ENCODE results near the gene PDE9A. TPM values are rescaled to one million over a fixed set of nuclear protein-coding genes. Genes with fewer than 3 reads are reported as not detected.

Gene PDE9A
- total RNA-seq, 1 donor from 2014 or later = 13.1 TPM

DNA sequence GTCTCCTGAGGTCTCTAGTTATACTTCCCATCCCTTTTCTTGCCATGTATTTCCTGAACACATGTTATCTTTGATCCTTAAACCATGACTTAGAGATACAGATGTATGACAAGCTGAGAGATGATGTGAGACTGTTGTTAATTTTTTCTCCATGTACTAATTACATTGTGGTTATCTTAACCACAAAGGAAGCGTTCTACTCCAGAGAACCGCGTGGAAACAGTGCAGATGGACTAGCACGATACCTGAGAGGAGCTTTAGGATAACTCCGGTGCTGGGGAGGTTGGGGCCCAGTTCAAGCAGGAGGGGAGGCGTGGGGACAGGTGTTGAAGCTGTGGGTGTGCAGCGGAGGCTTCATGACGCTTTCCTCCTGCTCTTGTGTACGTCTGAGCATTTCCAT lies 17.5 kb downstream of the PDE9A start:
- Mint-ChIP-seq H3K27ac (no peak overlapping the region), H3K9me3 (no peaks in the 10 kb centered on the region)
- intact Hi-C loops (cut with micrococcal nuclease) = no loop called here

GRCh38 chr21:42671778-42672593 lies 18.6 kb downstream of the PDE9A start:
- no peaks in the 10 kb centered on the region for H3K36me3 Mint-ChIP-seq (ENCODE audit: low read depth)
- H3K27me3 Mint-ChIP-seq = no peaks in the 10 kb centered on the region
- H3K4me3 Mint-ChIP-seq = no peak overlapping the region
- DNase-seq = no peak
- intact Hi-C loops (cut with micrococcal nuclease) = no loop called here
- H3K4me1 Mint-ChIP-seq = no peaks in the 10 kb centered on the region
- H3K9me3 Mint-ChIP-seq = no peaks in the 10 kb centered on the region
- H3K27ac Mint-ChIP-seq = no peak overlapping the region

More for the DNA sequence above, 17.5 kb downstream of the PDE9A start:
- Mint-ChIP-seq H3K27me3 (no peaks in the 10 kb centered on the region), H3K4me3 (no peak overlapping the region), H3K36me3 (ENCODE audit: low read depth) (no peaks in the 10 kb centered on the region), H3K4me1 (no peaks in the 10 kb centered on the region)
- no peak for DNase-seq

GRCh38 chr21:42672699-42673458 lies 19.5 kb downstream of the PDE9A start:
- intact Hi-C loops (cut with micrococcal nuclease) = no loop called here
- Mint-ChIP-seq H3K4me1 (peaks cover 1% of the 10 kb centered on the region), H3K9me3 (no peaks in the 10 kb centered on the region), H3K4me3 (no peak overlapping the region), H3K36me3 (ENCODE audit: low read depth) (no peaks in the 10 kb centered on the region), H3K27ac (no peak overlapping the region), H3K27me3 (no peaks in the 10 kb centered on the region)
- no peak for DNase-seq

DNA sequence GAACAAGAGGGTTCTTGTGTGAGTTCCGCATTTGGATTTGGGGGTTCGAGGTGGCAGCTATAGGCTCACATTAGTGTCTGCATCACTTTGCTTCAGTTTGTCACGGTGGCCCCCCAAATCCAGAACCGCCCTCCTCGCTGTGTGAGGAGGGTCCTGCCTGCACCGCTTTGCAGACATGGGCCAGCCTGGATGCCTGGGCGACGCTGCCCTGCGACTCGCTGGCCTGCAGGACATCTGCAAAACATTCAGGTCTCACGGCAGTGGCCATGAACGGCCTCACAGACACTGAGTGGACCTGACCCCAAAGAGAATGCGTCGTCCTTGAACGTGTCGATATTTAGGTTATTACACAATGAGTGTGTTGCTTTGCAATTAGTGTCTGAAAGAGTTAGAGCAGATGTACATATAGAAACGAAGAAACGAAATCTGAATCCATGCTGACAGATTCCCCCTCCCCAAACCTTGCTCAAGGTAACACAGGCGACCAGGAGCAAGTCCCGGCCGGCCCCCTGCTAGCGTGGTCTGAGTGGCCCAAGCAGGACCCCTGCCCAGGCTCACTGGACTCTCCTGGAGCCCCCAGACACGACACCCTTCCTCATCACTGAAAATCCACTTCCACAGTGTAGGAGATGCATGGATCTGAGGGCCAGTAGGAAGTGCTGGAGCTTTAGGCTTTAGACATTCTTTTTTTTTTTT lies 20.4 kb downstream of the PDE9A start:
- Mint-ChIP-seq H3K4me3 (no peak overlapping the region), H3K27me3 (no peaks in the 10 kb centered on the region), H3K4me1 (peaks cover 5% of the 10 kb centered on the region), H3K9me3 (no peaks in the 10 kb centered on the region), H3K27ac (no peak overlapping the region), H3K36me3 (ENCODE audit: low read depth) (no peaks in the 10 kb centered on the region)
- no peak for DNase-seq
- intact Hi-C loops (cut with micrococcal nuclease) = no loop called here

- no peaks in the 10 kb centered on the region for H3K27me3 Mint-ChIP-seq
- H3K9me3 Mint-ChIP-seq = no peaks in the 10 kb centered on the region
- peaks cover 5% of the 10 kb centered on the region for H3K4me1 Mint-ChIP-seq
- H3K27ac Mint-ChIP-seq = no peak overlapping the region
- no peak for DNase-seq
- intact Hi-C loops (cut with micrococcal nuclease) = no loop called here
- H3K36me3 Mint-ChIP-seq (ENCODE audit: low read depth) = no peaks in the 10 kb centered on the region
- no peak overlapping the region for H3K4me3 Mint-ChIP-seq
Observed at GRCh38 chr21:42674351-42674940, 21.0 kb downstream of the PDE9A start.

DNA sequence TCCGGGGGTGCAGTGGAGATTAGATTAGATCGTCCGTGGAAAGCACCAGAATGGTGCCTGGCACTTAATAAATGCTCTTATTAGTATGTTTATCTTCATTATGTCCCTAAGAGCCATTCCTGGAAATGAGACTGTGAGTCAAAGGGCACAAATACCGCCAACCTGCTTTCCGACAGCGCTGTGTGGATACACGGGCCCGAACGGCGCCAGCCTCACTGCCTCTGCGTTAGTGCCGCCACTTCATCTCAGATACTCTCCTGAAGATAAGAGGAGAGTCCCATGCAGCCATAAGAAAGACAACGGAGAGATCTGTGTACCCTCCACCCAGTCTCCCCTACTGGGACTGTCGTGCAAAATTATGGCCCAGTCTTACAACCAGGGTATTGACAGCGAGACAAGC lies 22.0 kb downstream of the PDE9A start:
- H3K4me1 Mint-ChIP-seq = peaks cover 5% of the 10 kb centered on the region

DNA sequence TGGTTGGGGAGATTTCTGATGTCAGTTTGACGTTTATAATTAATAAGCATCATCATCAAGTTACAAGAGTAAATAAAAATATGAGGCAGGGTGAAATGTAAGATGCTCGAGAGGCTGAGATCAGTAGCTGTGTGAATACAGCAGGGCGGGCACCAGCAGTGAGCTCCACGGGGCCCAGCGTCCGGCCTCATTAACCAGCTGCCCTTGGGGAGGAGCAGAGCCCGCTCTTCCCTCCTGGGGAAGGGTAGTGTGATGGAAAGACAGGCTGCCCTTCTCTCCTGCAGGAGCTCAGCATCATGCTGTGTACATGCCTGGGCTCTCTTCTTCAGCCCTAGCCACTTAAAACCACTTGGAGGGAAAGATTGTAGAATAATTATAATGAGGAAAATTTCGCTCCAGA lies 23.4 kb downstream of the PDE9A start:
- no peaks in the 10 kb centered on the region for H3K27me3 Mint-ChIP-seq
- no peaks in the 10 kb centered on the region for H3K9me3 Mint-ChIP-seq
- intact Hi-C loops (cut with micrococcal nuclease) = no loop called here

More for the DNA sequence above, 22.0 kb downstream of the PDE9A start:
- Mint-ChIP-seq H3K27me3 (no peaks in the 10 kb centered on the region), H3K4me3 (no peak overlapping the region), H3K27ac (no peak overlapping the region), H3K36me3 (ENCODE audit: low read depth) (no peaks in the 10 kb centered on the region), H3K9me3 (no peaks in the 10 kb centered on the region)
- intact Hi-C loops (cut with micrococcal nuclease) = no loop called here
- no peak for DNase-seq

GRCh38 chr21:42677339-42678321 lies 24.2 kb downstream of the PDE9A start:
- Mint-ChIP-seq H3K4me3 (no peak overlapping the region), H3K4me1 (peaks cover 25% of the 10 kb centered on the region), H3K27ac (no peak overlapping the region), H3K27me3 (no peaks in the 10 kb centered on the region), H3K9me3 (no peaks in the 10 kb centered on the region), H3K36me3 (ENCODE audit: low read depth) (no peaks in the 10 kb centered on the region)
- intact Hi-C loops (cut with micrococcal nuclease) = no loop called here
- no peak for DNase-seq

More for the DNA sequence above, 23.4 kb downstream of the PDE9A start:
- Mint-ChIP-seq H3K4me1 (peaks cover 17% of the 10 kb centered on the region), H3K27ac (no peak overlapping the region), H3K36me3 (ENCODE audit: low read depth) (no peaks in the 10 kb centered on the region), H3K4me3 (no peak overlapping the region)
- DNase-seq = no peak

DNA sequence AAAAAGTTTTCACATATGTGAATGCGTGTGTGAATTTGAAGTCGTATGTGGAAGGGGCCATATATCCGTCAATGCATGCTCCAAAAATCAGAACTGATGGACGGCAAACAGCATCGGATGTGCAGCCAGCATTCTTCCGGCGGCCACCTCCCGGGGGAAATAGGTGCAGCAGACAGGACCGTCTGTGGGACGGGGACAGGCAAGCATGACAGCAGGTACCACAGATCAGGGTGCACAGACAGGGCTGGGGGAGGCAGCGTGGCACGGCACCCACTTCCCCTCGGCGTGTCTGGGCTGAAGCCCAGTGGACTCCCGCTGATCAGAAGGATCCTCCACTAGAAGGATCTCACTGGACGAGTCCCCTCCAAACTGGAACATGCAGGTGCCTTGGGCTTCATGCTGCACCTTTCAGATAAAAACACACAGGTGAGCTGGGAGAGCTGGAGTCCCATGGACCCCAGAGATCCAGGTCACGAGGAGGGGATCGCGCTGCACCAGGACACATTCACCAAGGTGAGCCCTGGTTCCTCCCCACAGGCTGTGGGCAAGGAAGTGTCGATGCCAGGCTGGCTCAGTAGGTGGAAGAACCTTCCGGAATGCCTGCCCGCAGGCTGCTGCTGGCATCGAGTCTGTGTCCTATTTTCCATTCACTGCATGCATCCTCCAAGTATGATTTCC lies 25.3 kb downstream of the PDE9A start:
- no peak overlapping the region for H3K27ac Mint-ChIP-seq
- intact Hi-C loops (cut with micrococcal nuclease) = no loop called here

GRCh38 chr21:42679319-42680057 lies 26.1 kb downstream of the PDE9A start:
- peaks cover 42% of the 10 kb centered on the region for H3K4me1 Mint-ChIP-seq
- H3K9me3 Mint-ChIP-seq = no peaks in the 10 kb centered on the region
- H3K4me3 Mint-ChIP-seq = no peak overlapping the region
- no peak for DNase-seq
- H3K27me3 Mint-ChIP-seq = no peaks in the 10 kb centered on the region
- H3K27ac Mint-ChIP-seq = peak overlapping the region; percentile 25
- intact Hi-C loops (cut with micrococcal nuclease) = loop anchor here (5.0 kb wide), 2 partner anchors 68 to 103 kb away; no protein-coding TSS in a partner anchor
- no peaks in the 10 kb centered on the region for H3K36me3 Mint-ChIP-seq (ENCODE audit: low read depth)

More for the DNA sequence above, 25.3 kb downstream of the PDE9A start:
- Mint-ChIP-seq H3K4me3 (no peak overlapping the region), H3K36me3 (ENCODE audit: low read depth) (no peaks in the 10 kb centered on the region), H3K4me1 (peaks cover 35% of the 10 kb centered on the region), H3K9me3 (no peaks in the 10 kb centered on the region), H3K27me3 (no peaks in the 10 kb centered on the region)
- no peak for DNase-seq

GRCh38 chr21:42680058-42680330 lies 26.6 kb downstream of the PDE9A start:
- Mint-ChIP-seq H3K36me3 (ENCODE audit: low read depth) (no peaks in the 10 kb centered on the region), H3K4me1 (peaks cover 46% of the 10 kb centered on the region), H3K4me3 (no peak overlapping the region), H3K9me3 (no peaks in the 10 kb centered on the region), H3K27ac (no peak overlapping the region), H3K27me3 (no peaks in the 10 kb centered on the region)
- no peak for DNase-seq
- intact Hi-C loops (cut with micrococcal nuclease) = loop anchor here (5.0 kb wide), 2 partner anchors 67 to 102 kb away; no protein-coding TSS in a partner anchor

DNA sequence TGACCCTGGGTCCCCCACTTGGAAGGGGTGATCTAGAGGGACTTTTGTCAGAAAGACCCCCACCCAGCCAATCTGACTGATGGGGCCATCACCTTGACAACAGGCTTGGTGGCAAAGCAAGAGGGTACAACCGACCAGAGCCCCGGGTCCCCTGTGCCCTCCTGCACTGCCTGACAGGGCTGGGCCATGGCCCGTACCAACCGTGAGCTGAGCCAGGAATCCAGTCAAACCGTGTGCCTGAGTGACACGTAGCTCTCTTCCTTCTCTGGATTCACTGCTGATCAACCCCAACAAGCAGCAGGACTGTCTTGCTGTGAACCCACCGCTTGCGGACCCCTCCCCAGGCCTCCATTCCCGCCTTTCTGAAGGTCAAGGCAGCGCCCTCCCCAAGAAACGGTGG lies 27.0 kb downstream of the PDE9A start:
- intact Hi-C loops (cut with micrococcal nuclease) = loop anchor here (5.0 kb wide), 2 partner anchors 67 to 102 kb away; no protein-coding TSS in a partner anchor
- H3K36me3 Mint-ChIP-seq (ENCODE audit: low read depth) = no peaks in the 10 kb centered on the region
- DNase-seq = no peak
- H3K27ac Mint-ChIP-seq = no peak overlapping the region
- no peak overlapping the region for H3K4me3 Mint-ChIP-seq
- H3K4me1 Mint-ChIP-seq = peaks cover 49% of the 10 kb centered on the region
- no peaks in the 10 kb centered on the region for H3K27me3 Mint-ChIP-seq
- H3K9me3 Mint-ChIP-seq = no peaks in the 10 kb centered on the region
